GM12878 (cell line): ENCODE data around the gene BRI3BP. TPM values are rescaled to one million over a fixed set of nuclear protein-coding genes. Genes with fewer than 3 reads are reported as not detected.

Experiments used
- ATAC-seq: fragments of 200-7000 bp; cut with Tn5 transposase; 3 replicates; pipeline ENCODE4 v1.9.1; 2020; ENCODE audit warnings: mild to moderate bottlenecking, moderate library complexity
- BruUV-seq: library from RNA; stranded (reverse); fragments of 400-500 nt; replicated peaks from 2 replicates; lab custom pipeline; 2021; lab: Mats Ljungman, UMichigan
- CTCF ChIA-PET: fragments of 300-600 bp; sonication (Branson Sonifier 250); formaldehyde crosslinking; extraction: SDS; loops from one replicate; lab custom pipeline; 2021; ENCODE audit warnings: inconsistent platforms; lab: Yijun Ruan, JAX
- POLR2A ChIA-PET: fragments of 350-600 bp; formaldehyde crosslinking; extraction: SDS; loops from one replicate; lab custom pipeline; 2021; ENCODE audit warnings: inconsistent platforms; lab: Charles Lee
- RAD21 ChIA-PET: fragments of 300-600 bp; sonication (Branson Sonifier 250); formaldehyde crosslinking; loops from one replicate; lab custom pipeline; 2023; ENCODE audit warnings: antibody characterized with exemption; ENCODE audit not compliant: unreplicated experiment; lab: Charles Lee
- SMC1A ChIA-PET: fragments of 300-600 bp; sonication (Branson Sonifier 250); formaldehyde crosslinking; loops from one replicate; lab custom pipeline; 2023; ENCODE audit not compliant: unreplicated experiment, uncharacterized antibody; lab: Charles Lee
- DNase-seq: peaks from one replicate; pipeline ENCODE4 v3.0.0-alpha.2; 2011; ENCODE audit warnings: low read depth, low spot score
- FAIRE-seq: peaks from 3 replicates; lab custom pipeline; 2011; peaks lifted over from hg19 to GRCh38; lab: Jason Lieb, UNC
- H2AFZ ChIP-seq: 2 replicates; pipeline ENCODE4 v1.6.0; 2011; ENCODE audit warnings: low read depth, low read length, control low read depth; ENCODE audit not compliant: control insufficient read depth
- H3K27ac ChIP-seq: 2 replicates; pipeline ENCODE4 v1.5.1; 2011; ENCODE audit warnings: control low read depth; ENCODE audit not compliant: control insufficient read depth, insufficient read depth
- H3K27me3 ChIP-seq, 2 experiments: replicated peaks in 1 of 2; 2 replicates each; pipeline versions ENCODE4 v1.6.0 to v1.6.1; 2011; ENCODE audit warnings: low read length in 1 of 2; ENCODE audit not compliant: control insufficient read depth in 2 of 2, insufficient read depth in 2 of 2
- H3K36me3 ChIP-seq, 2 experiments: 2 replicates each; pipeline ENCODE4 v1.5.1; 2011; ENCODE audit warnings: low read length in 1 of 2; ENCODE audit not compliant: control insufficient read depth in 2 of 2, insufficient read depth in 2 of 2
- H3K4me1 ChIP-seq: 2 replicates; pipeline ENCODE4 v1.6.1; 2011; ENCODE audit warnings: mild to moderate bottlenecking, low read length, moderate library complexity, mixed read lengths; ENCODE audit not compliant: control insufficient read depth, insufficient read depth
- H3K4me2 ChIP-seq: 2 replicates; pipeline ENCODE4 v1.6.0; 2011; ENCODE audit warnings: control low read depth; ENCODE audit not compliant: control insufficient read depth, insufficient read depth
- H3K4me3 ChIP-seq: fragments of 200-600 bp; sonication (generic); 2 replicates; pipeline ENCODE4 v1.5.1; 2016
- H3K79me2 ChIP-seq: 2 replicates; pipeline ENCODE4 v1.6.0; 2011; ENCODE audit warnings: low read length; ENCODE audit not compliant: control insufficient read depth, insufficient read depth
- H3K9ac ChIP-seq: 2 replicates; pipeline ENCODE4 v1.8.0; 2011; ENCODE audit warnings: low read length, control low read depth, mixed read lengths; ENCODE audit not compliant: control insufficient read depth, insufficient read depth
- H3K9me3 ChIP-seq: replicated peaks from 3 replicates; pipeline ENCODE4 v1.5.1; 2011; ENCODE audit warnings: mild to moderate bottlenecking, low read length; ENCODE audit not compliant: control insufficient read depth, insufficient read depth
- H4K20me1 ChIP-seq: 2 replicates; pipeline ENCODE4 v1.6.0; 2011; ENCODE audit not compliant: control insufficient read depth, insufficient read depth
- CBX3 ChIP-seq: fragments of 200-600 bp; sonication (generic); IDR thresholded peaks from 2 replicates; pipeline ENCODE4 v1.6.1; 2016; ENCODE audit warnings: low read depth, borderline replicate concordance
- CHD4 ChIP-seq: fragments of 200-600 bp; sonication (generic); IDR thresholded peaks from 2 replicates; pipeline ENCODE4 v1.6.1; 2016; ENCODE audit warnings: mild to moderate bottlenecking
- E4F1 ChIP-seq: fragments of 450-650 bp; IDR thresholded peaks from 2 replicates; pipeline ENCODE4 v1.6.1; 2018; ENCODE audit warnings: borderline replicate concordance, mild to moderate bottlenecking; ENCODE audit not compliant: partially characterized antibody
- EP300 ChIP-seq, 2 experiments: fragments of 150-350 bp in 1 of 2; IDR thresholded peaks; 2 replicates each; pipeline ENCODE4 v1.6.1; 2011 to 2012; ENCODE audit warnings: low read depth in 2 of 2, low read length in 2 of 2, borderline replicate concordance in 1 of 2, improper control_type of control experiment in 1 of 2, inconsistent platforms in 1 of 2; ENCODE audit not compliant: control insufficient read depth in 1 of 2
- GATAD2B ChIP-seq: fragments of 450-650 bp; conservative IDR thresholded peaks from 2 replicates; pipeline ENCODE4 v1.6.1; 2017; ENCODE audit warnings: low read depth, mild to moderate bottlenecking, moderate library complexity
- HCFC1 ChIP-seq: fragments of 150-350 bp; IDR thresholded peaks from 2 replicates; pipeline ENCODE4 v1.6.1; 2014; ENCODE audit warnings: low read length
- NR2C1 ChIP-seq: fragments of 450-650 bp; IDR thresholded peaks from 2 replicates; pipeline ENCODE4 v1.6.1; 2017; ENCODE audit warnings: antibody characterized with exemption, mild to moderate bottlenecking, moderate library complexity
- PAX8 ChIP-seq: fragments of 450-650 bp; IDR thresholded peaks from 2 replicates; pipeline ENCODE4 v1.6.1; 2017; ENCODE audit warnings: mild to moderate bottlenecking, moderate library complexity
- SIX5 ChIP-seq: IDR thresholded peaks from 2 replicates; pipeline ENCODE4 v1.6.1; 2011; ENCODE audit warnings: mild to moderate bottlenecking, low read depth, low read length, moderate library complexity; ENCODE audit not compliant: severe bottlenecking
- USF2 ChIP-seq: IDR thresholded peaks from 2 replicates; pipeline ENCODE4 v1.6.1; 2011; ENCODE audit warnings: low read depth, low read length, improper control_type of control experiment, borderline replicate concordance
- ZNF384 ChIP-seq: IDR thresholded peaks from 2 replicates; pipeline ENCODE4 v1.6.1; 2012; ENCODE audit warnings: low read depth, mild to moderate bottlenecking, low read length, improper control_type of control experiment, borderline replicate concordance
- WGBS: methylation state at CpG from one replicate; pipeline ENCODE4 v1.1.6; 2016; ENCODE audit warnings: low lambda C conversion rate; ENCODE audit not compliant: insufficient replicate concordance, insufficient coverage; ENCODE audit errors: missing lambda C conversion rate; 5-methylcytosine and 5-hydroxymethylcytosine counted together
- in situ Hi-C: fragments of 300-500 bp; cut with MboI; formaldehyde crosslinking; loops from 9 replicates; pipeline ENCODE4 v1.14.3; 2018; ENCODE audit warnings: mixed read lengths
- intact Hi-C: fragments of 100-400 bp; cut with micrococcal nuclease; formaldehyde crosslinking; loops from one replicate; pipeline ENCODE4 v1.14.2; 2022; ENCODE audit not compliant: unreplicated experiment
- polyA plus RNA-seq, 11 experiments: library from polyadenylated mRNA; depleted of rRNA in 4 of 11; unstranded in 6 of 11; stranded (reverse) in 5 of 11; fragments of >200 nt; fragmentation: Nextera tagmentation in 4 of 11; fragmentation: Illumina TruSeq in 1 of 11; extraction: Ambion mirVana in 4 of 11; extraction: Trizol in 1 of 11; gene quantifications; 1 replicate in 1 of 11; 2 replicates in 10 of 11; pipeline versions ENCODE4 v1.2.1 to v1.2.3, GENCODE V29; 2011 to 2016; ENCODE audit warnings: inconsistent platforms in 2 of 11, missing spikeins in 2 of 11, low read depth in 1 of 11
- total RNA-seq, 4 experiments: library from RNA; depleted of rRNA in 3 of 4; stranded (reverse); fragments of >200 nt in 3 of 4; fragmentation: Illumina TruSeq in 1 of 4; extraction: Trizol in 1 of 4; gene quantifications; 2 replicates each; pipeline versions ENCODE4 v1.2.1 to v1.2.3, GENCODE V29; 2013 to 2021

The BRI3BP gene
- total and polyA plus RNA-seq, 10 of the 15 experiments (the other 5 are each of a cell fraction or from before 2014, with no cell fraction given): 11.5 to 37.0 (median 28.5) TPM

- peaks cover 28% of the 10 kb centered on the region in 2 experiments; a peak in 3 of 4 replicates for H3K36me3 ChIP-seq
- intact Hi-C loops: no loop called here
Measured at GRCh38 chr12:125015680-125016310, 22.4 kb downstream of the BRI3BP start.

More at GRCh38 chr12:125015680-125016310, 22.4 kb downstream of the BRI3BP start:
- no peak overlapping the region for H3K27ac ChIP-seq
- no peak for DNase-seq
- CTCF ChIA-PET: interaction anchor here (1.0 kb wide), 1 partner anchor 21 kb away, joined by 3 read pairs; no protein-coding TSS in a partner anchor
- H3K4me3 ChIP-seq: no peak overlapping the region
- no peaks in the 10 kb centered on the region; the same call in 1 of the 2 replicates for H4K20me1 ChIP-seq
- ATAC-seq: no peak
- BruUV-seq: TSS peak; percentile 21
- 93% methylated on average over 24 of the region's 24 CpGs for WGBS
- TF ChIP-seq GATAD2B (no peak), CBX3 (no peak), PAX8 (no peak), EP300 (IDR thresholded peaks at IDR 0.05; ENCODE audit: borderline replicate concordance in 1 of 2, control insufficient read depth in 1 of 2, low read depth in 2 of 2, low read length in 2 of 2) (no peak), USF2 (no peak), NR2C1 (no peak), ZNF384 (no peak), E4F1 (no peak), SIX5 (no peak), HCFC1 (no peak), CHD4 (no peak)
- TF ChIP-seq, all 136 proteins: peak for 0
- RAD21 ChIA-PET: no interaction called here
- Histone ChIP-seq H3K9me3 (no peaks in the 10 kb centered on the region), H3K4me2 (no peak overlapping the region), H3K79me2 (no peaks in the 10 kb centered on the region; the same call in none of the 2 replicates), H3K4me1 (no peaks in the 10 kb centered on the region), H3K9ac (no peak overlapping the region), H2AFZ (no peak overlapping the region), H3K27me3 (no peaks in the 10 kb centered on the region)
- no peak for FAIRE-seq
- in situ Hi-C loops: no loop called here
- SMC1A ChIA-PET: interaction anchor here (0.8 kb wide), 1 partner anchor 10 kb away, joined by 4 read pairs; no protein-coding TSS in a partner anchor
- POLR2A ChIA-PET: no interaction called here
